Fibroblast of mammary gland (primary cell): ENCODE results near the gene PLPPR1.

Experiments used
- DNase-seq: peaks from one replicate; pipeline ENCODE4 v3.0.0-alpha.2; 2010; ENCODE audit warnings: low read depth
- H3K4me3 ChIP-seq: 2 replicates; pipeline ENCODE4 v1.5.1; 2011; ENCODE audit warnings: low read depth, mild to moderate bottlenecking, low read length, moderate library complexity; ENCODE audit not compliant: control insufficient read depth
- CTCF ChIP-seq: conservative IDR thresholded peaks from 2 replicates; pipeline ENCODE4 v1.5.1; 2011; ENCODE audit warnings: low read depth, low read length, inconsistent platforms; ENCODE audit not compliant: control insufficient read depth, insufficient read depth

Gene PLPPR1

GRCh38 chr9:101028346-101029314 lies at the start of gene PLPPR1:
TSS of gene PLPPR1 (plus strand) at chr9:101028727.
- DNase-seq: peak; percentile 32
- no peak for TF ChIP-seq CTCF
- H3K4me3 ChIP-seq: peak within 1 kb of the TSS; percentile 36

GRCh38 chr9:100989731-100990130 lies 38.8 kb upstream of the PLPPR1 start:
- H3K4me3 ChIP-seq: no peak overlapping the region
- TF ChIP-seq CTCF: no peak
- no peak for DNase-seq

- no peak overlapping the region for H3K4me3 ChIP-seq
- no peak for TF ChIP-seq CTCF
- DNase-seq: no peak
Observed at GRCh38 chr9:100990605-100991381, 37.7 kb upstream of the PLPPR1 start.

- no peak overlapping the region for H3K4me3 ChIP-seq
- no peak for TF ChIP-seq CTCF
- DNase-seq: no peak
Observed at GRCh38 chr9:100992632-100993031, 35.9 kb upstream of the PLPPR1 start.

GRCh38 chr9:100999906-101000544 lies 28.5 kb upstream of the PLPPR1 start:
- no peak for TF ChIP-seq CTCF
- H3K4me3 ChIP-seq: no peak overlapping the region
- no peak for DNase-seq

- no peak overlapping the region for H3K4me3 ChIP-seq
Observed at GRCh38 chr9:101005246-101005645, 23.3 kb upstream of the PLPPR1 start.

More at GRCh38 chr9:101005246-101005645, 23.3 kb upstream of the PLPPR1 start:
- no peak for TF ChIP-seq CTCF
- no peak for DNase-seq
